HG03280 (cell line): ENCODE measurements around the gene NT5M.

Experiments used
- ATAC-seq: cut with Tn5 transposase; IDR thresholded peaks from one replicate; pipeline ENCODE4 v1.9.1; 2021; ENCODE audit warnings: mild to moderate bottlenecking, moderate library complexity; ENCODE audit not compliant: unreplicated experiment

The NT5M gene

DNA sequence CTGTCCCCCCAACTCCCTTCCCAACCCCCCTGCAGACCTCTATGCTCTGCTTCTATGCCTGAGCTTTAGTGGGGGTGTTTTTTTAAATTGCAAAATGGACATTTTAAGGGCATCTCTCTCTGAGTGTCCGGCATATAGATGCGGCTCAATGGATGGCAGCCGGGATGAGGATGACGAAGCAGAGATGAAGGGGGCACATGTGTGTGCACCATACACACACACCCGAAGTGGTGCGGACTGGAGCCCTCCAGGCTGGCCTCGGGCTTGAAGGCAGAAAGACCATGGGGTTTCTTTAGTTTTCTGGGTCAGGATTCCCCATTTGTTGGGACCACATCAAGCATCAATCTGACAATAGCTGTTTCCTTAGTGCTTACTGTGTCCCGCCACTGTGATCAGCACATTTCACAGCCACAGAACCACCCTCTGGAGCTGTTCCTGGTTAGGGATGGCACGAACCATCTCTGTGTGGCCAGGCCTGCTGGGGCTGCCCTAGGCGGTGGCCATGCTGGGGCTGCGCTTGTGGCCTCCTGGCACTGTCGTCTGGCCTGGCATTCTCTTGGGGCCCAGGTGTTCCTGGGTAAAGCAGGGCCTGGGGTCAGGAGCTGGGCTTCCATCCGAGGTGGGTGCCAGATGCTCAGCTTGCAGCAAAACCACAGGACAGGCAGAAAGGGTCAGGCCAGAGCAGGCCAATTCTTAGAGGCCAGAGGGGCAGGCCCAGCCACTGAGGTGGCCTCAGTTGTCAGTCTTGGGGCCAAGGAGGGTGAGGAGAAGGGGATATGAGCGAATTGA, 49.9 kb downstream of the NT5M start:
- ATAC-seq, result no peak

DNA sequence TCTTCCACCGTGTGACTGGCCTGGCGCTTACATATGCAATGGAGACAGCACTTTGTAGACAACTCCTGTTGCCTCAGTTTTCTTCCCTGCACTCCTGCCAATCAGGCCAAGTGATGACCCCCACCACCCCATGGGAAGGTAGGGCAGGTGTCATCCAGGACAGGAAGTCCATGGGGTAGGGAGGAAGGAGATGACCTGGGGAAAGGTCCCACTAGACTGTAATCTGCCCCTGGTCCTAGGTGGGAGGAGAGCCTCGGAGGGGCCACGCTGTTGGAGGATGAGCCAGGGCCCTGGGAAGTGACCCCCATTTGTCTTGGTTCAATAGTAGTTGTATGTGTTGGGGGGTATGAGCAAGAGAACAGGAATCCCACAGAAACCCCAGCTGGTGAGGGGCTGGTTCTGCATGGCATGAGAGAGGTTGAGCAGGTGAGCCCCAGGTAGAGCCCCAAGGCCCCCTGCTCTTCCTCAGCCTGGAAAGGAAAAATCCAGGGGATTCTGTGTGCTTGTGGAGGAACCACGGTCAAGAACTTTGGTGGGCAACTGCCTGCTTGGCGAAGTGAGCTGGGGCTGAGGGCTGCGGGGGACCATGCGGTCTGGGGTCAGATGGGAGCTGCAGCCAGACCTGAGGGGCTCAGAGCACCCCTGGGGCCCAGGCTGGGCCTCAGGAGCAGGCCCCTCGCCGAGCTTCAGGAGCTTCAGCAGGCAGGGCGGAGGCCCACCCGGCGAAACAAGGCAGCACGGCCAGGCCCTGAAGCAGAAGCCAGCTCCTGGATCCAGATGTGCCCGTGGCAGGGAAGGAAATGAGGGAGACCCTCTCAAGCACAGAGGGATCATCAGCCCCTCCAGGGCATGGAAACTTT, 50.7 kb downstream of the NT5M start:
- ATAC-seq, result no peak

DNA sequence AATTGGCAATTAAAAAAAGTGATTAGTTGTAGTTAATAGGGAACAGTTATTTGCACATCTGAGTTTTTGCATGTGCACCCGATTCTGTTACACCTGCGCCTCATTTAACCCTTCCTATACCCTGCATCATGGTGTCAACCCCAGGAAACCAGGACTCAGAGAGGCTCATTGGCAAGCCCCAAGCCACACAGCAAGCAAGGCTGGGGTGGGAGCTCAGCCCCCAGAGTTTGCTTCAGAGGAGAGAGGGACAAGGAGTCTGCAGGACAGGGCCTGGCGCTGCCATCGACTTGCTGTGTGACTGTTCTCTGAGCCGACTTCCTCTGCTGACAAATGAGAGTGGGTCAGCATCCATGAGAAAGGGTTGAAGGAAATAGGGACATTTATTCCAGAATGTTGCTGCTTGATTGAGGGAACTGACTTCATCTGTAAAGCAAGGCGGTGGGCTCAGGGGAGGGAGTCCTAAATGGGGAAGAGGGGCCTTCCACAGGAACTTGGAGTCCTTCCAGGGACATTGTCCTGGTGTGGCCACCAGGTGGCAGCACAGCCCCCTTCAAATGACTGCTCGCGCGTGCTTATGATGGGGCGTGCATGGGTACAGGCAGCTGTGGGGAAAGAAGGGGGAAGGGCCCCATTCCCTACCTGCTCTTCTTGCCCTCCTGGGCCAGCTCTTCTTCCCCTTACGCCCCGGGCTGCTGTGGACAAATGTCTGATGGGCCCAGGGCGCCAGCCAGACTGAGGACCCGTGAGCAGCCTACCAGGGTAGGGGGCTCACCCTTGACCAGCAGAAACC, 51.6 kb downstream of the NT5M start:
- ATAC-seq, result no peak

DNA sequence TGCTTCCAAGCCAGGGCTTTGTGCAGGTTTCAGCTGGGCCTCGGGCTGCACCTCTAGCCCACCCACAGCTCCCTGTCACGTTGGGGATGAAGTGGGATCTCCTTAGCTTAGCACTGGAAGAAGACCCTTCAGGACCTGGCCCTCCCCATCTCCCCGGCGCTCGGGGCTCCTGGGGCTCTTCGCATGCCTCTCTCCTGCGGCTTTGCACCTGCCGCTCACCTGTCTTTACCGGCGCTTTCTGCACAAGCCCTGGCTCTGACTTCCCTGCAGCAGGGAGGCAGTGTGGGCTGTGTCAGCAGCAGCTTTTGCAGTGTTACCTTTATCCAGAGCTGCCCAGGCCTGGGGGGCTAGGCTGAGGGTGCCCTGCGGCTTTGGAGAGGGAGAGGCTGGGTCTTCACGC, 52.3 kb downstream of the NT5M start:
- no peak for ATAC-seq

DNA sequence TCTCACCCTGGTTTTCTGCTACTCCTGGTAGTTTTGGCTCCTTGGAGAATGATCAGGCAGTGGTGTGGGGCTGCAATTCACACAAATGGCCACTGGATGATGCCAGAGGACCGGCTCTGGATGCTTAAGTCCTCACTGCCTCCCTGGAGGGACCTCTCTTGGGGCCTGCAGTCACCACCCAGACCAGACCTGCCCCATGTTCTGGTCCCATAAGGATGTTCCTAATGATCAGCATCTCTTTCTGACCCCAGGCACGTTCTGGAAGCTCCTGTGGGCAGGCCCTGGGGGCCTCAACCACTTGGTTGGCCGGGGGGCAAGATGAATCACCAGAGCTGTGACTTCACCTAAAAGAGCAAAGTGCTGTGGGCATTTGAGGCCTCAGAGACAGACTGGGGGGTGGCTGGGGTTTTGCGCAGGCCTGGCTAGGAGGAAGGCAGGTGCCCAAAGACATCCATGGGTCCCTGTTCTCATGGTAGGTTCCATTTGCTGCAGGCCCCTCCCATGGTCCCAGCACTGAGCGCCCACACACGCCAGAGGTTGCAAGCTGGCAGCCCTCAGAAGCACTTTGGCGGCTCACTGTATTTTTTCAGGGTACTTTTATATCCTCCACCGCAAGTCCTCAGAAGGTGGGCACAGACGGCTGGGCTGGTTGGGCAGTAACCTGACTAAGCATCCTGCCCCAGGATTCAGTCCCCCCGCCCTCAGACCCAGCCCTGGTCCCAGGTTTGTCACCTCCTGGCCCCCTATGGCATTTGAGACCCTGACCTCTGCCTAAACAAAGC, 53.2 kb downstream of the NT5M start:
- ATAC-seq, result no peak

DNA sequence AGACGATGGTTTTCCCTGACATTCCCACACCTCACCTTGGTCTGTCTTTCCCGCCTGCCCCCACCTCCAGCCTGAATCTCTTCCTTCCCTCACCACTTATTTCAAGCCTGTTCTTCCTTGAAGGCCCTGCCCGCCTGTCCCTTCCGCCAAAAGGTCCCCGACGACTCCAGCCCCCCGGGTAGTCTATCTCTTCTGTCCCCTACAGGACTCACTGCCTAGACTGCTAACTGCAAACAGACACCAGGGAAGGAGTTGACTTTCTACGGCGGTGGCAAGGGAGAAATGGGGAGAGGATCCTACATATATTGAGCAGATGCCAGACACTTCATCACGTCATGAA, 53.7 kb downstream of the NT5M start:
- no peak for ATAC-seq

DNA sequence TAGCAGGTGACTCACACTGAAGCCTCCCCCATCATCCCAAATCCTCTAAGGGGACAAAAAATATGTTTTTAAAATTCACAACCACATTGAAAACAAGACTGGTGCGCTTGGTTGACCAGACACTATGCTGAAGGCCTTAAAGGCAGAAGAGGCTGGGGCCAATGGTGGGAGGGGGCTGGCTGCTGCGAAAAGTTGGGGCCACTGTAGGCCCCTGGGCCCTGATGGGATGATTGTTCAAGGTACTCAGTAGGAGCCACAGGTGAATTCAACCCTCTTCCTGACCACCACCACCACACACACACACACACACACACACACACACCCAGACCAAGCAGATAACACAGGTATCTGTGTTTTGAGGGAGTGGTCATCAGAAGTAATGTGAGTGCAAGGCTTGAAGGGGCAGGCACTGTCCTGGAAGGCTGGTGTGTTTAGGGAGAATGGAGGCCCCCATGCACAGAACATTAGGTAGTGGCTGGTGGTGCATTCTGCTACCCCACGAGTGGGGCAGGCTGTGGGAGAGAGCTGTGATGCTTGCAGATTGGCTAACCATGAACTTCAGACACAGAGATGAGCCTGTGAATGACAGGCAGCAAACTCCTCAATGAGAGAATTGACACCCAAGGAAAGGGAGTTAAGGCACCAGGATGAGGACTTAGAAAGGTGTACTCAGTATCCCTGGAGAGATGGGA, 55.0 kb downstream of the NT5M start:
- no peak for ATAC-seq

DNA sequence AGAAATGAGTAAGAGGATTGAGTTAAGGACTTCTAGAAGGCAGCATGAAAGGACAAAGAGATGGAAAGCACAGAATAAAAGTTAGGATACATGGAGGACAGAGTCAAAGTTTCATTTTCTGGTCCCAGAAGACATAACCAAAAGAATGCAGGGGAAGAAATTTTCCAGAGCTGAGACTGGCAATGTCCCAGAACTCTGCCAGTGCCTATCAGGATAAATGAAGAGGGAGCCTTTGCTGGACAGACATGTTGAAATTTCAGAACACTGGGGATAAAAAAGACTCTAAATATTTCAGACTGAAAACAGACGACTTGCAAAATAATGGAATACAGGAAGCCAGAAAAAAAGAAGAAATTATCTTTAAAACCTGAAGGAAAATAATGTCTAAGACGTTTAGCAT, 55.7 kb downstream of the NT5M start:
- no peak for ATAC-seq

DNA sequence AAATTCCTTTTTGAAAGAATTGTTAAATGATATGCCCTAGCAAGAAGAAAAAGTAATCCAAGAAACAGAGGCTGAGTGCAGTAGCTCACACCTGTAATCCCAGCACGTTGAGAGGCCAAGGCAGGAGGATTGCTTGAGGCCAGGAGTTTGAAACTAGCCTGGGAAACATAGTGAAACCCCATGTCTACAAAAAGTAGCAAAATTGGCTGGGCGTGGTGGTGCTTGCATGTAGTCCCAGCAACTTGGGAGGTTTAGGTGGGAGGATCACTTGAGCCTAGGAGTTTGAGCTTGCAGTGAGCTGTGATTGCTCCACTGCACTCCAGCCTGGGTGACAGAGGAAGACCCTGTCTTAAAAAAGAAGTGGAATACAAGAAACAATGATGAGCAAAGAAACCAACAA, 56.1 kb downstream of the NT5M start:
- no peak for ATAC-seq

DNA sequence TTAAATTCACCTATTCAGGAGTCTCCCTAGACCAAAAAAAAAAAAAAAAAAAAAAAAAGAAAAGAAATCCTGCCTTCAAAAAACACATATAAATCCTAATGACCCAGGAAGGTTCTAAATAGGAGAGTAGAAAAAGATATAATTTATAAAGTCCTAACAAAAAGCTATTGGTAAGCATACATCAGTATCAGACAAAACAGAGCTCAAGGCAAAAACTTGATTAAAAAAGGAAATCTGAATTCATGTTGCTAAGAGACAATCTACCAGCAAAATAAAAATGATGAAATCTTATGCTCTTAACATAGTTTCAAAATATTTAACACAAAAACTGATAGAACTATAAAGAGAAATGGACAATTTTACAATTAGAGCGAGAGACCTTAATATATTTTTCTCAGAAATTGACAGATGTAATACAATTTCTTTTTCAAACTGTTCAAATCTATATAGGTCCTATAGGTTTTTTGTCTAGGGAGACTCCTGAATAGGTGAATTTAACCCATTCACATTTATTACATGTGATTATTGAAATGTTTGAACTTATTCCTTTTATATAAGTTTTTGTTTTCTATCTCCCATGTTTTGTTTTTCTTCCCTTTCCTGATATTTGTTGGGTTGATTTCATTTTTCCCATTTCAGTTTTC, 57.0 kb downstream of the NT5M start:
- no peak for ATAC-seq

DNA sequence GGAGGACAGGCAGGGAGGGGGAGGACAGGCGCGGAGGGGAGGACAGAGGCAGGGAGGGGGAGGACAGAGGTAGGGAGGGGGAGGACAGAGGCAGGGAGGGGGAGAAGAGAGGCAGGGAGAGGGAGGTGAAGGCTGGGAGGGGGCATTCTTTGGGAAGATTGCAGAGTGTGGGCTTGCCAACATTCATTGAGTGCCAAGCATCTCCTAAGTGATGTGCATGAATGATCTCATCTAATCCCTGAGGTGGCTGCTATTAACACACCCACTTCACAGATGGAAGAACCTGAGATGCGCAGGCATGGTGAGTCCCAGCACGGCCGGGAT, 58.3 kb downstream of the NT5M start:
- ATAC-seq, result no peak

DNA sequence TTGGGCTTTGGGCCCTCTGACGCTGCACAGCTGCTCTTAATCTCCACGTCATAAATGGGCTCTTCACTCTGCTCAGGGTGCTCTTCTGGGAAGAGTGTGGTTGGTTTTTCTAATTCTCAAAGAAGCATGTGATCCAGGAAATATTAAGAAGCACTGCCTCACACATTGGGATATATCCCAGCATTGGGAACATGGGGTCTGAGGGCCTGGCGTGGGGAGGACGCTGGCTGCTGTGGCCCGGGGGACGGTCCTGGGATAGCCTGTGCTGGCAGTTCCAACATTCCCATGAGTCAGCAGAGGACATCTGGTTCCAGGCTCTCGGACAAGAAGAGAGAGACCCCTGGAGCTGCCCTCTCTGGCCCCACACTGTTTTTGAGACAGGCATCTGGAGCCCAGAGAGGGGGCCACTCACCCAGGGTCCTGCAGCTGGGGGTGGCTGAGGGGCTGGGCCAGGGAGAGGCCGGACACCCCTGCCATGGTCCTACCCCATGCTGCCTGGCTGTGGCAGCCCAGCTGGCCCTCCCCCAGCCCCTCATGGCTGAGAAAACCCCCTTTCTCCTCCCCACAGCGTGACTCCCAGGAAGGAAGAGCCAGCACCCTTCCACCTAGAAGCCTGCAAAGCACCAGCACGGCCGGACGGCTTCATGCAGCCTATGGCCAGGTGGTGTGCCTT, 58.8 kb downstream of the NT5M start:
- no peak for ATAC-seq

DNA sequence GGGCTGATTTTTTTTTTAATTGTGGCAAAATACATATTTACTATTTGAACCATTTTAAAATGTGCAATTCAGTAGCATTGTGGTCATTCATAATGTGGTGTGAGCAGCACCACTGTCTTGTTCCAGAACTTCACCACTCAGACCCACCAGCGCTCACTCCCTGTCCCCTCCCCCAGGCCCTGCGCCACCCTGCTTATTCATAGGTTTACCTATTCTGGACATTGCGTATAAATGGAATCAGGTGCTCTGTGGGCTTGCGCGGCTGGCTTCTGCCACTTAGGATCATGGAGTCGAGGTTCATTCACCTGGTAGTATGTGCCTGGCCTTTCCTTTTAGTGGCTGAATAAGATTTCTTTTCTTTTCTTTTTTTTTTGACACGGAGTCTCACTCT, 59.4 kb downstream of the NT5M start:
- no peak for ATAC-seq

DNA sequence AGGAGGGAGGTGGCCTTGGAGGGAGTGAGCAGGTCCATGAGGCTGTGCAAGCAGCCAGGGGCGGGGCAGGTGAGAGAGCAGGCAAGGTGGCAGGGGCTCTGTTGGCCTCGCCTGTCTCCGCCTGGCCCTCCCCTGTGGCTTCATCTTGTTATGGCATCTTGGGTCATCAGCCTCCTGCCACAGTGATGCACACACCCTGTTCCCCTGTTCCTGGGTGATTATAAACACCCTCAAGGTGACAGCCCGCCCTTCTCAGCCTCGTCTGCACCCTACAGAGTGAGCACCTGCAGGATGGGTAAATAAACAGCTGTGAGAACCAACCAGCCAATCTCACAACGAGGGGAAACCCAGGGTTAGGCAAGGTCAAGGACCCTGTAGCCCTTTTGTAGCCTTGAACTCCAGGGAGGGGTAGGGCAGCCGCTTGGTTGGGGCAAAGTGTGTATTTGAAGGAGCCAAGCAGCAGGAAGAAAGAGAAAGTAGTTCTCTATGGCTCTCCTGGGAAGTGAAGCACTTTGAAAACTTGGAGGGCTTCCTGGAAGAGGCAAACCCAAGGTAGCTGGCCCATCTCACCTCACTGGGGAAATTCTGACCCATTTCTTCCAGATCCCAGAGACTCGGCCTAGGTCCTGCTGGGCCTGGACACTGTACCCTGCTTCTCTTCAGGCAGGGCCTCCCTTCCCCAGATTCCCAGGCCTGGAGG, 60.6 kb downstream of the NT5M start:
- no peak for ATAC-seq

DNA sequence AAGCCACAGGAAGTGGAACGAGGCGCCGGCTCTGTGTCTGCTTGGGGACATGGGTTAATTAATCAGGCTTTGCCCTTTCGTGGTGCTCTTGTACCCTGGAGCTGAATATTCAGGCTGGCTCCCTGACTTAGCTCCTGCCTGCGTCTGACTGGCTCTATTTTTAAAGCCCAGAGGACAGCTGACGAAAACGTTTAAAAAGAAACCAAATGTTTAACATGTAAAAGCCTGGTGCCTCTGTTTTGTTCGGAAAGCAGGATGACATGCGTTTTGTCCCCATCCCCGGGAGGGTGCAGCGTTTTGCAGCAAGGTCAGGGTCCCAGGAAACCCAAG, 61.1 kb downstream of the NT5M start:
- ATAC-seq, result no peak

DNA sequence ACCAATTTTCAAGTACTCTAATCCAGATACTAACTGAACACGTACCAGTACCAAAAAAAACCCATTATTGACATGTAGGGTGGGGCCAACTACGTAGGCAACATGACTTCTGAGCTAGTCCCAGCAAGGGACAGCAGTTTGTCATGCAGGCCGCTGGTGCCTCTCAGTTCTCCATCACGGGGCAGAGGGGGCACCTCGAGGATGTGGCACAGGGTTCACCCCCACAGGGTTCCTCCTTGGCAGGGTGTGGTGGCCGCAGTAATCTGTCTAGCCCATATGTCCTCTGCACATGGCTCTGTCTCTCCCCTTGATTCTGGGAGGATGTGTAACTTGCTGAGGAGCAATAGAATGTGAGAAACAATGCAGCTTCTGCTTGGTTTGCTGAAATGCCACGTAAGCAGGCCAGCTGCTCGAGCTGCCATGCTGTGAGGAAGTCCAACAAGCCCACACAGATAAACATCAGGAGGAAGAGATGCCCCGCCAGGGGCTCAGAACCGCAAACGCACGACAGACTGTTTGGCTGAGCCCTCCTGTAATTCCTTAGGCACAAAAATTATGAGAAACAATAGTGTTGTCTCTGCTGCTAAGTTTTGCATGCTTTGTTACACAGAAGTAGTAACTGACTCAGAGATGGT, 62.4 kb downstream of the NT5M start:
- no peak for ATAC-seq

DNA sequence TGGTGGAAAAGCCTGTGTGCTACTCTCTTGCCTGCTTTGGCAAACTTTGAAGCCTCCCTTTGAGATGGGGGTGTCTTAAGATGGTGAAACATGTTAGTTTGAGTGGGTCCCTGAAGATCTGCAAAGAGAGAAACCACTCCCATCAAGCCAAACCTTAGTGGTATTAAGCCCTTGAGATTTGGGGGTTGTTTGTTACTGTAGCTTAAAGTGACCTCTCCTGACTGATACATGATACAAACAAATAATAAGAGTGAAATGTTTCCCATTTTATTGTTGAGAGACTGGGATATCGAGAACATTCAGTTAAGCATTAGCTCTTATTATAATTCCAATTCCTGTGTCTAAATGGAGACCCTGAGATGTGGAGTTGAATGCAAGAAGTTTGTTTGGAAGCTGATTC, 63.1 kb downstream of the NT5M start:
- no peak for ATAC-seq
